Tibial artery (tissue), 4 donors: ENCODE results near the gene KNDC1.

ENCODE experiments used
- DNase-seq, 2 donors: peaks; one replicate each; pipeline ENCODE4 v3.0.0-alpha.2; 2019
- H3K27ac ChIP-seq, 2 donors: fragments of 200-600 bp; sonication (generic) in 1 of 2; 1 replicate in 1 of 2; 2 replicates in 1 of 2; pipeline ENCODE4 v1.5.1; 2018 to 2019; ENCODE audit warnings: mild to moderate bottlenecking in 1 of 2
- H3K27me3 ChIP-seq, 2 donors: fragments of 200-600 bp; sonication (generic) in 1 of 2; one replicate each; pipeline versions ENCODE4 v1.5.1 to v1.6.0; 2016 to 2019
- H3K36me3 ChIP-seq, 3 donors: fragments of 200-600 bp; sonication (generic) in 2 of 3; one replicate each; pipeline ENCODE4 v1.5.1; 2016 to 2019; ENCODE audit warnings: mild to moderate bottlenecking in 2 of 3
- H3K4me1 ChIP-seq, 4 donors: fragments of 200-600 bp; sonication (generic) in 2 of 4; 1 replicate in 3 of 4; 2 replicates in 1 of 4; pipeline ENCODE4 v1.5.1; 2016 to 2019
- H3K4me3 ChIP-seq, 2 donors: fragments of 200-600 bp; sonication (generic) in 1 of 2; 1 replicate in 1 of 2; 2 replicates in 1 of 2; pipeline ENCODE4 v1.5.1; 2018 to 2019; ENCODE audit warnings: mild to moderate bottlenecking in 2 of 2
- H3K9me3 ChIP-seq, 3 donors: fragments of 200-600 bp; sonication (generic) in 1 of 3; one replicate each; pipeline ENCODE4 v1.5.1; 2016 to 2019
- CTCF ChIP-seq, 2 experiments: fragments of 200-600 bp in 1 of 2; fragments of 450-650 bp in 1 of 2; IDR thresholded peaks; one replicate each; pipeline ENCODE4 v1.5.1; 2017 to 2019; ENCODE audit warnings: antibody characterized with exemption in 2 of 2, mild to moderate bottlenecking in 1 of 2, moderate library complexity in 1 of 2
- intact Hi-C: fragments of 100-400 bp; cut with DNase I; formaldehyde crosslinking; loops from one replicate; pipeline ENCODE4 v1.15.0; 2023; ENCODE audit warnings: low total_unique reads

KNDC1 gene

GRCh38 chr10:133195611-133196010 is 35.6 kb downstream of the KNDC1 start:
- Histone ChIP-seq H3K4me1 (no peaks in the 10 kb centered on the region), H3K27ac (no peak overlapping the region), H3K36me3 (no peaks in the 10 kb centered on the region), H3K4me3 (no peak overlapping the region), H3K27me3 (peaks cover 0 to 35% of the 10 kb centered on the region in 2 donors), H3K9me3 (peaks cover 0 to 29% (median 6%) of the 10 kb centered on the region in 3 donors)
- no peak for TF ChIP-seq CTCF (IDR thresholded peaks at IDR 0.05)
- DNase-seq = no peak
- intact Hi-C loops = no loop called here

- intact Hi-C loops = no loop called here
- Histone ChIP-seq H3K27ac (no peak overlapping the region), H3K4me3 (no peak overlapping the region), H3K27me3 (peaks cover 0 to 41% of the 10 kb centered on the region in 2 donors), H3K4me1 (no peaks in the 10 kb centered on the region), H3K36me3 (no peaks in the 10 kb centered on the region), H3K9me3 (peaks cover 0 to 27% (median 6%) of the 10 kb centered on the region in 3 donors)
- TF ChIP-seq CTCF (IDR thresholded peaks at IDR 0.05) = no peak
- DNase-seq = no peak
Observed at GRCh38 chr10:133196221-133196915, 36.3 kb downstream of the KNDC1 start.

- no peak overlapping the region for H3K4me3 ChIP-seq
- TF ChIP-seq CTCF (IDR thresholded peaks at IDR 0.05) = no peak
- no peaks in the 10 kb centered on the region for H3K36me3 ChIP-seq
- intact Hi-C loops = no loop called here
- peaks cover 0 to 21% (median 0%) of the 10 kb centered on the region in 3 donors for H3K9me3 ChIP-seq
- H3K27ac ChIP-seq = no peak overlapping the region
- H3K27me3 ChIP-seq = peaks cover 0 to 41% of the 10 kb centered on the region in 2 donors
- DNase-seq = no peak
- no peaks in the 10 kb centered on the region for H3K4me1 ChIP-seq
Observed at GRCh38 chr10:133196936-133197758, 37.1 kb downstream of the KNDC1 start.

GRCh38 chr10:133197786-133198185 is 37.8 kb downstream of the KNDC1 start:
- Histone ChIP-seq H3K27me3 (peaks cover 0 to 41% of the 10 kb centered on the region in 2 donors), H3K4me1 (no peaks in the 10 kb centered on the region), H3K9me3 (peaks cover 0 to 21% (median 0%) of the 10 kb centered on the region in 3 donors), H3K4me3 (no peak overlapping the region), H3K27ac (no peak overlapping the region), H3K36me3 (no peaks in the 10 kb centered on the region)
- DNase-seq = no peak
- no peak for TF ChIP-seq CTCF (IDR thresholded peaks at IDR 0.05)
- intact Hi-C loops = no loop called here

- Histone ChIP-seq H3K27ac (no peak overlapping the region), H3K4me1 (no peaks in the 10 kb centered on the region), H3K36me3 (no peaks in the 10 kb centered on the region), H3K27me3 (peaks cover 0 to 41% of the 10 kb centered on the region in 2 donors), H3K9me3 (peaks cover 0 to 21% (median 0%) of the 10 kb centered on the region in 3 donors), H3K4me3 (no peak overlapping the region)
- no peak for DNase-seq
- no peak for TF ChIP-seq CTCF (IDR thresholded peaks at IDR 0.05)
- intact Hi-C loops = no loop called here
Observed at GRCh38 chr10:133198206-133198605, 38.2 kb downstream of the KNDC1 start.
